NCI-H1092 (cell line): Measurements from ENCODE around the gene VEZF1.
A peak's percentile ranks its signal among the peaks of the same experiment; 100 is the strongest.
"Not testable (repeated sequence)": the region's sequence is repeated elsewhere in the genome, so short reads cannot be mapped to it uniquely, and the experiment has no call there.

Source experiments
- DNase-seq: peaks from one replicate; lab custom pipeline; 2025; lab: John Stamatoyannopoulos, UW

The VEZF1 gene

DNA sequence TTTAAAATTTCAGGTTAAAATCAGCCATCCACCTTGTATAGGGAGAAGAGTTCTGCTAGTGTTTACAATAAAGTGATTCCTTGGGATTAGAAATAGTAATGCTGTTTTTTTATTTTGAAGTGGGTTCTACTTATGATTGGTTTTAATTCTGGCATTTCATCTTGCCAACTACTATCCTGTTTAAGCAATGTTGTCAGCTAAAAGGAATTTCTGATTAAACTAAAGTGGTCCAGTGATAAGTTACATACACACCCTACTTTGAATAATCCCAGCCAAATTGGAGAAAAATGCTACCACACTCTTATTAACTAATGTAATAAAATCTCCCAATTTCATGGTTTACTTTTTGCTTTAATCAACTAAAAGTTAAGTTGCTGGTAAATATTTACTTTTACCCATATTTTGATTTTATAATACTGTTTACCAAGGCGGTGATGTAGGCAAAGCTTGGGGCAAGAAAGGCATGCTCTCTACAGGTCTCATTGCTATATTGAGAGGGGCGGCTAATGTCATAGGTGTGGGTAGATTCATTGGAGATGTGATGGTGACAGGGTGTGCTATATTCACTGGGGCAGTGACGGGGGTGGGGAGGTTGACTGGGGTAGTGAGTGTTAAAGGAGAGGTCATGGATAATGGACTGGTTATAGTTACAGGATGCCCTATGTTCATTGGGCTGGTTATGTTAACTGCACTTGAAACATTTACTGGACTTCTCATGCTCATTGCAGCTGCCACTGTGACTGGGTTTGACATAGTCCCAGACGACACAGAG lies 13.8 kb downstream of the VEZF1 start:
- not testable (repeated sequence) for DNase-seq

DNA sequence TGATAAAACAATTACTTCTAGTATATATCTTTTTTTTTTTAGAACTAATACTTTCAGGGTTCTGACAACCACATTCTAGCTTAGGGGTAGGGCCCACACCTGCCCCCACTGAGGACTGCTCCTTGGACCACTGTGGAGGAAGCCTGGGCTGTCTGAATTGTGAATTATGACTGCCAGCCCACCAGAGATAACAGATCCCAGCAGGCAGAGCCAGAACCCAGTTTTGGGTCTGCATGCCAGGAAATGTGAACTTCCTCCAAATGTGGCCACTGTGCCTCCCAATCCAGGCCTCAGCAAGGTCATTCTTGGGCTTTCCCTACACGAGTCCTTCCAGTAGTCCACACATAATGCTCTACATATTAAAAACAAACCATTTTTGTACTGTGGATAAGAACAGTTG lies 15.9 kb downstream of the VEZF1 start:
- DNase-seq, result no peak

DNA sequence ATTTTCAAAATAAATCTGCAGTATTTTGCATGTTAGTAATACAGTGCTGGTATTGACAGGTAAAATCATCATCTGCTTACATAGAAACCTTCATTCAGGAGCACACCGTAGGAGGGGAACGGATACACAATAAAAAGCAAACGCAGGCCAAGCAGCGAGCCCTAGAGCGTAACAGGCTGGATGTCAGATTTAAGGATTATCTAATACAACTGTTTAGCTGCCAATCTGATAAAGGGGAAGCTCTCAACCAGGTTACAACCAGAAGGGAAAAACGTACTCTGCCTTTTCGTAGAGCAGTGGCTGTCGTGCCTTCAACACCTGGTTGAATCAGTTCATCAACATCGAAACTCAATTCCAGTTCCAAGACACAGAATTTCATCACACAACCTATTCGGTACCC lies 16.5 kb downstream of the VEZF1 start:
- no peak for DNase-seq

DNA sequence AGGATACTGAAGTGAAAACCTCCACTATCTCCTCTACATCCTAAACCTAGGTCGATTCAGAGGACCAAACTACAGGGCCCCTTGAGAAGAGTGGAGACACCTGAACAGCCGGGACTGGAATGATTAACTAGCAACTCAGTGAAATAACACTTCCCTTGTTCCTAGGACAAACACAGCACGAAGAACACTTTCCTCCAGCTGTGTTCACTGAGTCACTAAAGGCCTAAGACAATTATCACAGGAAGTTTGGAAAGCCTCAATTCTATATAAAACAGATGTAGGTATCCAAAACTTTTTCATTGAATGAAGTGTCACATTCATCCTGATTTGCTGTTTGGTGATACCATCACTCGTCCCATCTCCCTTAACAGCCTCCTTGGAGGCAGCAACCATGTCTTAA lies 17.3 kb downstream of the VEZF1 start:
- no peak for DNase-seq

DNA sequence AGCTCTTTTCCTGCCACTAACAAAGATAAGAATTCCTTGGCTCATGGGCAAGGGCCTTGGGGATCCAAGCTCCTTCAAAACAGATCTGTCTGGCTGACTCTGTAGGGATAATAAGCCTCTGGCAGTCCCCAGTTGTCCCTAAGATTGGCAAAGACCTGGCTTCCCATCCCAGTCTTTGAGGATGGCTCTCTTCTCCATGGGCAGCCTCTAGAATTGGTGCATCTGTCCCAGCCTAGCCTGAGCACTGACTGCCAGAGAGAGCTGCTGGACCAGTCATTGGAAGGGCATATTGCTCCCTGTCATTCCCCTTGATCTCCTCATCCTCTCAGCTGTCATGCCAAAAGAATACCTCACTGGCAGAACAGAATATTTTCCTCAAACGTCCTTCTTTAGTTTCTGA lies 19.6 kb downstream of the VEZF1 start:
- no peak for DNase-seq

DNA sequence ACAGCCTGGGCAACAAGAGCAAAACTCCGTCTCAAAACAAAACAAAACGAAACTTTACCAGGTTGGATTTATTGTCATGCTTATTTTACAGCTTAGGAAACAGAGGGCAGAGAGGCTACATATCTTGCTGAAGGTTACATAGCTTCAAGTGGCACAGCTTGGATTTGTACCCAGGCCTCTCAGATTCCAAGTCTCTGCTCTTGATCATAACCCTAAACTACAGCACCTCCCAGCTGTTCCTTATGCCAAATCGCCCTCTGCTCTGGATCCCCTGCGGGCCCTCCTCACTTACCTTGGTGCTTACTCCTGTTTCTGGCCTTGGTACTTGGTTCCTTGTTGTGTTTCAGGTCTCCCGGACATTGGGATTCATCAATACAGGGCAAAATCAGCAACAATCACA lies 21.2 kb downstream of the VEZF1 start:
- DNase-seq, result no peak

DNA sequence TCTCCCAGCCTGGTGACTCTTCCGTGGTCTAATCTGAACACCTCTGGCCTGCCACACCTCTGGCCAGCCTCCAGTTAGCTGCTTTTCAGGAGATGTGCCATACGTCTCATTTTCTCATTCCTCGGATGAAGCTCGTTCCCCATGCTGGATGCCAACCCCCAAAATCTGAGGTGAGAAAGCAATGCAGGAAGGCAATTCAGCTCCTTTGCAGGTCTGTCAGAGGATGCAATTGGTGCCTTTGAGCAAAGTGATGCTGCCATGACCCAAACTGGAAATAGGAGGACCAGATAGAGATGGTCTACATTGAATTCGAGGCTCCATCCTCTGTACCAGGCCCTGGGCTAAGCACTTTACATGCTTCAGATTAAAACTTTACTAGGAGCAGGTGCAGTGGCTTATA lies 21.8 kb downstream of the VEZF1 start:
- no peak for DNase-seq

DNA sequence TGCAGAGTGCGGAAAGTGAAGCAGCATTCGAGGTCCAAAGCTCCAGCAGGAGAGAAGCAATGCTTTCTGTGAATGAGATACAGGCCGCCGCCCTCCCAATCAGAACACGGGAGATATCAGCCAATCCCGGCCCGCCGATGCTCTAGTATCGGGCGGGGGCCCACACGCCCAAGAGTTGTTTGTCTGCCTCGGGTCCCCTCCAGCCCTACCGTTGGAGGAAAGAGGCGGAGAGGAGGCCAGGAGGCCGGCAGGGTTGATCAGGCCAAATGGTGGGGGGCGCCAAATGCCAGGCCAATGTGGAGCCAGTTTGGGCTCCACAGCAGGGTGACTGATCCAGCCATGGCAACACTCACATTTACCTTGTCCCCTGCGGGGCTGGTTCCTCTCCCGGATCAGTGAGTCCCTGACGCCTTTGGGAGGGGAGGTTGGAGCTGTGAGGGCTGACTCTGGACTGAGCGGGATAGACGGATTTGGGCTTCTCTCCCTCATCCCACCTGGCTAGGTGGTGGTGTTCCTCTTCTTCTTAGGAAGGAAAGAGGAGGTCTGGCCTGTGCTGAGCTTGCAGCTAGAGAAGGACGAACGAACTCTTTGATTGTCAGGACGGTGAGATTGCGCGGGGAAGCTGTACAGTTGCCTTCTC lies 22.4 kb downstream of the VEZF1 start:
- DNase-seq, result no peak

DNA sequence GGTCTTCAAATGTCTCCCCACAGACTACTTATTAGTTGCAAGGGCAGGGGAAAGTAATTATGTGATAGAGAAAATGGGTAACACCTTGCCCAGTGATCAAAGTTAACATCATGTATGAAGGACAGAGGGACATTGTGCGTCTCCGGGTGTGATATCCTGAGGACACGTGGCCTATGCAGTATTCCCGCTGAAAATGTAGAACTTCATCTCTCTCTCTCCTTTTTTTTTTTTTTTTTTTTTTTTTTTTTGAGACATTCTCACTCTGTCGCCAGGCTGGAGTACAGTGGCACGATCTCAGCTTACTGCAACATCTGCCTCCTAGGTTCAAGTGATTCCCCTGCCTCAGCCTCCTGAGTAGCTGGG lies 24.9 kb downstream of the VEZF1 start:
- no peak for DNase-seq

DNA sequence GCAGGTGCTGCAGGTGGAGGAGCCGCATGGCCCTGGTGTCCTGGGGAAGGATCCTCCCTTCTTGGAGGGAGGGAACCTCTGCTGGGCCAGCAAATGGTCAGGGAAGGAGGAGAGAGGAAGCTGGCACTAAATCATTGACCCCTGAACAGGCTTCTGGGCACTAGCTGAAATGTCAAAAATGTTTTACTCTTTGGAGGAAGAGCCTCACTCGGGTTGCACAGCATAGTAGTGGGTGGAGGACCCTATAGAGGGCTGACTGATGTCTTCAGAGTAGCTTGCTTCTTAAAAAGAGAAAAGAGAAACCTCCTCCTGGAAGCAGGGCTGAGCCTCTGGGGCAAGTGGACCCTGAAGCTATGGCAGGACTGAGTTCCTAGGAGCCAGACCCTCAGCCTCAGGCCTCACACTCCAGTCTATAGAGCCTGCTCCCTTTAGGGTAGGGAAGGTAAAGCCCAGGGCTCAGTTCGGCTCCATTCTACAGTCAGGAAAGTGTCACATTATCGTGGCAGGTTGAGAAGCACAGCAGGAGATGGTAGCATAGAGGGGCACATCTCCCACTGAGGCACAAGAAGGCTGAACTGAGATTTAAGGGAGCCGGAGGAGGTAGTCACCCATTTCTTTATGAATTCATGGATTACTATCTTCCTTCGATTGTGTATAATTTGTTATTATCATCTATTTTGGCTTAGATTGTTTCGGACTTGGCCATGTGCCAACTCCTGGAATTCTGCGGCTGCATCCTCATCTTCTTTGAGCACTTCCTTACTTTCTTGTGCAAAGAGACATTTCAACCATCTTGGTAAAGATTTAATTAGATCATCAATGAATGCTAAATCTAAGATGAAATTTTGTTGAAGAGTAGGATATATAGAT lies 25.5 kb downstream of the VEZF1 start:
- DNase-seq, result no peak

DNA sequence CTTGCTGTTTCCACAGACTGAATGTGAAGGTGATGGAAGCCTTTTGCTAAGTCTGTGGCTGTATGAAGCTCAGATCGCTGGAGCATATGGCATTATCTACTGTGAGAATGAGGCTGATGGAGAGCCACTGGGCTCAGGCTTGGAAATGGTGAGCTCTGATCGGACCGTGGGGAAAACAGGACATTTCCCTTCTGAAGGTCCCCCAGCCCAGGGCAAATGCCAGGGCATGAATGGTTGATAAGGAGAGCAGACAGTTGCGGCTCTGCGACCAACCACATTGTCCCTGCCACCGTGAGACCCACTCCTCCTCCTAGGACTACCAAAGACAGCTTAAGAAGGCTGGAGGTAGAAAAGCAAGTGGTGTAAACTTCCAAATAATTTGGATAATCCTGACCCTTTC lies 28.1 kb downstream of the VEZF1 start:
- no peak for DNase-seq

DNA sequence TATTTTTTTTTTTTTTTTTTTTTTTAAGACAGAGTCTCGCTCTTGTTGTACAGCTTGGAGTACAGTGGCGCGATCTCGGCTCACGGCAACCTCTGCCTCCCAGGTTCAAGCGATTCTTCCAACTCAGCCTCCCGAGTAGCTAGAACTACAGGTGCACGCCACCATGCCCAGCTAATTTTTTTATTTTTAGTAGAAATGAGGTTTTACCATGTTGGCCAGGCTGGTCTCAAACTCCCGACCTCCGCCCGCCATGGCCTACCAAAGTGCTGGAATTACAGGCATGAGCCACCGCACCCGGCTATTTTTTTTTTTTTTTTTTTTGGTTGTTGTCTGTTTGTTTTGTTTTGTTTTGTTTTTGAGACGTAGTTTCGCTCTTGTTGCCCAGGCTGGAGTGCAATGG lies 29.7 kb downstream of the VEZF1 start:
- not testable (repeated sequence) for DNase-seq

DNA sequence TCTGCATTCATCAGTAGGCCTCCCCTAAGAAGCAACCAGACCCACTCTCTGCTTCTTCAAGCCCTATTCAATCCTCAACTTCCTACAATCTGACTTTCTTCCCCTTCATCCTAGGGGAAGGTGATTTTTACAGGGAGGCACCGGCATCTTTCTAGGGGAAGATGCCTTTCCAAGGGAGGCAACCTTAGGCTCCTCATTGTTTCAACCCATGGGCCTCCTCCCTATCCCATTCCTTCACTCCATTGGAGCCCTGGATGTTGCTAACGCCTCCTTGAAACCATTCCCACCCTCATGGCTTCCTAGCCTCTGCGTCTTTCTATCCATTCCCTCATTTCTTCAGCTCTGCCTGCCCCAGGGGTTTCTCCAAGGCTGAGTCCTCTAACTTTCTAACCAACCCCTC lies 30.2 kb downstream of the VEZF1 start:
- DNase-seq, result no peak

DNA sequence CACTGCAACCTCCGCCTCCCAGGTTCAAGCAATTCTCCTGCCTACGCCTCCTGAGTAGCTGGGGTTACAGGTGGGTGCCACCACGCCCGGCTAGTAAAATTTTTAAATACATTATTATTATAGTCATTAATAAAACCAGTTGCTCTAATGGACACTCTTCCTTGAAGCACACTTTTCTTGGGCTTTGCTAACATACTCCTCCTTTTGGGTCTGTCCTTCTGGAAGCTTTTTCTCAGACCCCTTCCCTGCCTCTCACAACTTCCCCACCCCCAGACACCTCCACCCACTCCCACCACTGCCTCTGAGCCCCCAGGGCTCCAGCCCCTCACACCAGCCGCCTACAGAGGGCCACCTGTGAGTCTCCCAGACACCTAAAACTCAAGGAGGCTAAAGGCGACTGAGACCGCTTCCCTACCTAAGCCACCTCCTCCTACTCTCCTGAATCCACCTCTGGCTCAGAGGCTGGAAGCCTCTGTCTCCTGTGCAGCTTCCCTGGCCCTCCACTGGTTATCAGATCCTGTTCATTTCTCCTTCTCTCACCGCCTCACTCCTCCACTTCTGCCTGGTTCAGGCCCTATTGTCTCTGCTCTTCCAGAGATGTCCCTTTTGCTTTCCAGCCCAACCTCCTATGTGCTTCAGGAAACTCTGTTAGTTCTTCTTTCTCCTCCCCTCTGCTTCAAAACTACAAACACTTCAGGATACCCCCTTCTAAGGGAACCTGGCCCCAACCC lies 30.8 kb downstream of the VEZF1 start:
- DNase-seq, result no peak

DNA sequence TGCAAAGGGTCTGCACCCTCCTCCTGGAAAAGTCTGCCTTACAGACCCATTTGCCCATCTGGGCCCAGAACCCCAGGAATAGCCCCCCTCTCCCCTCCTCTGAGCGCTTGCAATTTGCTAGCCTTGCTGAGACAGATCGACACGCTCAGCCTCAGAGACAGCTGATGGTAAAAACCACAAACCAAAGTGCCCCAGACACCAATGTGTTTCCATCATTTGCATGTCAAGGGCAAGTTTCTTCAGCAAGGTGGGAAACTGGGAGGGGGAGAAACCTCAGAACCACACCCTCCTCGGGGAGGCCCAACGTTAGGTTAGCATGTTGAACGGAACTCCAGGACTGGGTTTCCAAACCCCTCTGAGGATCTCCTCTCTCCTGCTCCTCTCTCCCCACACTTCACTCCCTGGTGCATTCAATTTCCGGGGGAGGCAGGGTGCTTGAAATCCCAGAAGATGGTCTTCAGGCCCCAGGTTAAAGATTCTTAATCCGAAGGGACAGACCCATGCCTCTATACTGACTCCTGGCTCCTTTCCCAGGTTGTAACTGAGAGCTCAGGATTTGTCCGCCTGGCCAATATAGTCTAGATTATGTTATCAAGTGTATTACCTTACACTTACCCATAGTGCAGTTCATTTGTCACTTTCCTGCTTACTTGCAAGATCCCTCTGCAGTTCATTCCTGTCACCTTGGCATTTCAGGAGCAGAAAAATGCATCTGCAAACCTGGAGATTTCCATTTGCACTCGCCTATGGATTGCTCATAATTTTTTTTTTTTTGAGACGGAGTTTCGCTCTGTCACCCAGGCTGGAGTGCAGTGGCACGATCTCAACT lies 31.5 kb downstream of the VEZF1 start:
- DNase-seq, result no peak

DNA sequence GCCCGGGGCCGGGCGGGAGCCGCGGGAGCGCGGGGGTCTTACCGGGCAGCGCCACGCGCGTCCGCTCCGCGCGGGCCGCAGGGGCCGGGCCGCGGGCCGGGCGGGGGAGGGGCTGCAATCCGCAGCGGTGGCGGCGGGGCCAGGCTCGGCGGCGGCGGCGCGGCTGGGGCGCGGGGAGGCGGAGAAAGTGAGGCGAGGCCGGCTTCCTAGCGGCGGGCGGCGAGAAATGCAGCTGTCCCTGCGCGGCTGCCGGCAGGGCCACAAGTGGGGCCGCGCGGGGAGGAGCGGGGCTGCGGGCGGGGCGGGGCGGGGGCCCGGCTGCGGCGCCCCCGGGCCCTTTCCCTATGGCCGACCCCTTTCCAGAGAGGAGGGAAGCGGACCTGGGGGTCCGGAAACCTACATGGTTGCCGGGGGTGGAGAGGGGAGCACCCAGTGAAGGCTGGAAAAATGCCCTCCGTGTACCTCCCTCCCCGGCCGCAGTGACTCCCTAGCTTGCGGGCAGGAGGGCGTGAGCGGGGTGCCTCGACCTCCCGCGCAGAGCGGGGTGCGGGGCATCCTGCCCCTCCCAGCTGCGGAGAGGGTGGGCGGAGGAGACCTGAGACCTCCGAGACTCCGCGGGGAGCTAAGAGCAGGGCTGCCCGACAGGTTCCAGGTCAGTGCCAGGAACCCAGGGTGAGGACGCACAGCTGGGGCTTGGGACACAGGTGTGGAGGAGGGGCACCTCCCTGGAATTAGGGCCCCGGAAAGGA lies 32.7 kb downstream of the VEZF1 start, which contains the start of gene CUEDC1:
Gene CUEDC1 (minus strand): TSS at position 230 of the 749 bp plus-strand sequence. CDS start 69,848 bp downstream, outside the sequence.
- peak; percentile 33 for DNase-seq

DNA sequence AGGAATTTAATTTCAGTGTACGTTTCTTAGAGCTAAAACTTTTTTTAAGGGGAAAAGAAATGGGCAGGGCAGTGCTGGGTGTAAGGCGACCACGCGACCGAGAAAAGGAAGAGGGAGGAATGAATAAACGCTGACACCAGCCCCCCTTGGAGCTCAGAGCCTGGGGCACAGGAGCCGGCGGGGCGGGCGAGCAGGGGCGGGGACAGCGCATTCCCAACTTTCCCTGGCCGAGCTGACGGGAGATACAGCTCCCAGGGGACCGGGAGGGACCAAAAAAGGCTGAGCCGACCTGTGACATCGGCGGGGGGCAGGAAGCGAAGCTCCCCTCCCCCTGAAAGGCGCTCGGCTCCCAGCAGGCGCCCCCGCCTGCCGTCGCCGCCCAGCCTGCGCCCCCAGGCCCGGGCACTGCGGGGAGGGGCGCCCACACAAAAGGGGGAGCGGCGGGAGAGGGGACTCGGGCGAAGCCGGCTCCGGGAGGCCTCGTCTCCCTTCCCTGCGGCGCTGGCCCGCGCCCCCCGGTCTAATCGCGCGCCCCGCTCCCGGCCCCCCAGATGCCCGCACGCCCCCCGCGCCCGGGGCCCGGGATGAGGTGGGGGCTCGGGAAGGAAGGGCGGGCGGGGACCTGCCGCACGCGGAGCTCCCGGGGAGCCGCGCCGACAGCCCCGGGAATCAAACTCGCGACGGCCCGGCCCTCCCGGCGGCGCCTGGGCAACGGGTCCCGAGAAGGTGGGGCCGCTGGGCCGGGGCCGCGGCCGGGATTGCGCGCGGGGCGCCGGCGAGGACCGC lies 33.5 kb downstream of the VEZF1 start:
- peak; percentile 17 for DNase-seq

DNA sequence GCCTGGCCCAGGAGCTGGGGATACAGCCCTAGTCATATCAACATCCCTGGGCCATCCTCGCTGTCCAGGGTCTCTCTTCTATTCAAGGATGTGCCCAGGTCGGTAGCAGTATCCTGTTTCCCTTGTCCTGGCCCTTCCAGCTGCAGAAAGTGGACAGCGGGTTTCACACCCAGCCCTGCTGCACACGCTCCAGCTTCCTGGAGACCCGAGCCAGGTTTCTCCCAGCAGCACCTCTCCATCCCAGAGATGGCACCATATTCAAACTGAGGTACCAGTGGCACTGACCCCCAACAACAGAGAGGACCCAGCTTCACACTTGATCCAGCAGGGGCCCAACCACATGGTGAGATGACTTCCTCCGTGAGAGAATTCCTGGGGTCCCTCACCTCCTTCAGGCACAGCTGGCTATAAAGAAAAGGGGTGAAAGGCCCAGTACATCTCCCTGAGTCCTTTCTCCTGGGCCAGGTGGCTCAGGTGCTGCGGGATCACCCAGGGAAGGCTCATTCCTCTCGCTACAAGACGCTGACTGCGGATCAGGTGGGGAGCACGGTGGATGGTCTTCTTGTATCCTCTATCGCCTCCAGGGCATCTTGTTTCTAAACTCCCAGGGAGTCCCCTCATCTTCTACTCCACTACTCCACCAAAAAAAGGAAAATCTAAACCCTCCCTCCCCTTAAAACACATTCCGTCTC lies 34.2 kb downstream of the VEZF1 start:
- no peak for DNase-seq

DNA sequence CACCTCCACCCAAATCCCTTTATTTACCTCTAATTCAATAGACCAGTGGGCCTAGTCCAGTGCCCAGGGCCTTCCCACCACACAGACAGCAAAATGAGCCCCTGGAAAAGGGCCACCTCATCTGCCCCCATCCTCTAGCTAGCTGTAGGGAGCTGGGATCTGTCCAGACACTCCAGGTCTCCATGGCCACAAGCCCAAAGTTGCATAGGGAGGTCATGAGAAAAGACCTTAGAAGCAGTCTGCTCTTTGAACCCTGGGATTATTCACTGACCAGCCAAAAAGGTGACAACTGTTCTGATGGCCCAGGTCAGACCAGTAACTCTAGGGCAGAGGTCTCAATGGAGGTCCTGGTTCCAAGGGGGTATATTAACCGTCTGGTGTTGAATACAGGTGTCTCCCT lies 34.8 kb downstream of the VEZF1 start:
- no peak for DNase-seq
